ENCODE measurements around the gene SERTM1. TPM values are rescaled to one million over a fixed set of nuclear protein-coding genes. Genes with fewer than 3 reads are reported as not detected.
A peak's percentile ranks its signal among the peaks of the same experiment; 100 is the strongest.

SERTM1 gene
- total RNA-seq, 1 experiment from 2014 or later, result not detected

DNA sequence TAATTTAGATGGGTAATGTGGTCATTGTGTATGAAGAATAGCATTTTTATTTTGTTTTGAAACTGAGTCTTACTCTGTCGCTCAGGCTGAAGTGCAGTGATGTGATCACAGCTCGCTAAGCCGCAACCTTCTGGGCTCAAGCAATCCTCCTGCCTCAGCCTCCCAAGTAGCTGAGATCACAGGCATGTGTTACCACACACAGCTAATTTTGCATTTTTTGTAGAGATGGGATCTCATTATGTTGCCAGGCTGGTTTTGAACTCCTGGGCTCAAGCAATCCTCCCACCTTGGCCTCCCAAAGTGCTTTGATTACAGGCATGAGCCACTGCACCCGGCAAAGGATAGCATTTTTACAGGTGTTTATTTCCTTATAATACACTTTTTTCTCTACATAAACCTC is 36.6 kb downstream of the SERTM1 start:
- DNase-seq (ENCODE audit: low read depth), result no peak

DNA sequence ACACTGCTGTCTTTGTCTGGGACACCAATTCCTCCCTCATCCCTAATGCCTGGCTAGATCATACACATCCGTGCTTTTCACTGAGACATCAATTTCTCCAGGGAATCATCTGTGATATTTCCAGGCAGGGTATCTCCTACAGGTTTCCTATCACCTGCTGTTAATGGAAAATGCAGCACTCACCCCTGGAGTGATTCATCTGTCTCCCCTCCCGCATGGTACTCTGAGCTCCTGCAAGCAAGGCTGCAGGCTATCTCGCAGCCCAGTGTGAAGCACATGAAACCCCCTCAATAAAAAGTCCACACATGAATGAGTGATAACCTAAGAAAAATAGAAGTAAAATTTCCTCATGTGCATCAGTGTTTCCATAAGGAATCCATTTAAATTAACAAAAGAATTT is 38.5 kb downstream of the SERTM1 start:
- DNase-seq (ENCODE audit: low read depth), result no peak

DNA sequence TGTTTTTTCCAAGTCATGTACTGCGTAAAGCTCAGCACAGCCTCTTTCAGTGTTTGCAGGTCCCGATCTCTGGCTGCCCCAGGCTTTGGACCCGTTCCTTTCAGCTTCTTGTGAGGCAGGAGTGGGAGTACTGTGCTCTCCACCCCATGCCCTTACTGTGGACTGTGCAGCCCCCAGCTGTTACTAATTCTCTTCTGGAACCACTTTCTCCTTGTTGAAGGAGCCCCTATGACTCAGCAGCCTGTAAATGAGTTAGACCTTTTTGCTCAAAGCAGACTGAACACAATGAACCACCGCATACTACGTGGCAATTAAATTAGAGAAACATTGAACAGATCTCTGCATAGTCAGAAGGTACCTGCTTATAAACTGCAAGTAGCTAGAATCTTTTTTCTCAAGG is 39.0 kb downstream of the SERTM1 start:
- DNase-seq (ENCODE audit: low read depth), result peak; percentile 46

- DNase-seq (ENCODE audit: low read depth), result no peak
Observed at GRCh38 chr13:36713887-36714286, 40.1 kb downstream of the SERTM1 start.

GRCh38 chr13:36715841-36716240 is 42.0 kb downstream of the SERTM1 start:
- no peak for DNase-seq (ENCODE audit: low read depth)

- no peak for DNase-seq (ENCODE audit: low read depth)
Observed at GRCh38 chr13:36717017-36717416, 43.2 kb downstream of the SERTM1 start.

GRCh38 chr13:36717966-36718545 is 44.2 kb downstream of the SERTM1 start:
- peak; percentile 41 for DNase-seq (ENCODE audit: low read depth)

- DNase-seq (ENCODE audit: low read depth), result no peak
Observed at GRCh38 chr13:36718686-36719085, 44.9 kb downstream of the SERTM1 start.

- no peak for DNase-seq (ENCODE audit: low read depth)
Observed at GRCh38 chr13:36724141-36724540, 50.3 kb downstream of the SERTM1 start.

GRCh38 chr13:36725936-36726335 is 52.1 kb downstream of the SERTM1 start:
- DNase-seq (ENCODE audit: low read depth), result no peak

GRCh38 chr13:36728006-36728405 is 54.2 kb downstream of the SERTM1 start:
- DNase-seq (ENCODE audit: low read depth), result no peak

GRCh38 chr13:36736119-36736726 is 62.4 kb downstream of the SERTM1 start:
- peak; percentile 50 for DNase-seq (ENCODE audit: low read depth)

DNA sequence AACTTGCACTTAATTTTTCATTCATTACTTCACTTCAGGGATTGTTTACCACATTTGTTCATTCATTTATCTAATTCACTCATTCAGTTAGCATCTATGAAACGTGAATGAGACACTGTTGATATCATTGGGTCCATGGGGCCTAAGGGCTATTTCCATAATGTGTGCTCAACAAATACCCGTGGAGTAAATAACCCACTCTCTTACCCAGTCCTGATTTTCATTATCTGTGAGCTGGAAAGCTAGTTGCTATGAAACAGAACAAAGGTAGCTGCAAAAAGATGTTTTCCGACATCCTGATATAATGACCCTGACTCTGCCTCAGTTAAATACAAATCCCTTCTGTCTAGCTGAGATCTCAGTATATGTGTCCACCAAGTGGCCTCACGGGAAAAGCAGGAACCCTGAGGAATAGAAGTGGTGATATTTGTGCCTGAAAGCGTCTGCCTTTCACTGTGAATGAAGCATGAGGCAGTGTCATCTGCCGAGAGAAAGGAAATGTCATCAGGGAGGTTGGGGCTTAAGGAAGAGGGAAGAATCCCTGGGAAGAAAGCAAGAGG is 63.8 kb downstream of the SERTM1 start:
- DNase-seq (ENCODE audit: low read depth), result no peak

- no peak for DNase-seq (ENCODE audit: low read depth)
Observed at GRCh38 chr13:36745436-36745835, 71.6 kb downstream of the SERTM1 start.

DNA sequence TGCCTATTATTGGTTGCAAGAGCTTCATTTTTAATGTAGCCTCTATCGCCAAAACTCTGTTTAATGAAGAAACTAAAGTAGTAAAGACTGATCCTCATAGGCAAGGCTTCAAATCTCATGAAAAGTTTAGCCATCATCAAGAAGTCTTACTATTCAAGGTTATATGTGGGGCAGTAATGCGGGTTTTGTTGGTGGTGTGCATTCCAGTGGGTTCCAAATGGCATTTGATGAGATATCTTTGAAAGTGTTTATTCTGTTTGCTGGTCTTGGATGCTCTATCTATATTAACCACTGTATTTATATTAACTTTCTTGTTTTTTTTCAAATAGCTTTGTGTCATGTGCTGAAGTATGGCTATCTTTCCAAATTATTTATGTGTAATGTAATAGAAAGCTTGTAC is 72.2 kb downstream of the SERTM1 start:
- no peak for DNase-seq (ENCODE audit: low read depth)

Other genes with a start within 250 kb of the SERTM1 start
- gene CCNA1, start 241.5 kb upstream of the SERTM1 start, total RNA-seq (2014; rRNA removed; shearing (Covaris generic)), result 0.96 and 2.9 TPM in 2 replicates
- gene RFXAP, start 145.2 kb downstream of the SERTM1 start, total RNA-seq (2014; rRNA removed; shearing (Covaris generic)), result 0.96 and 1.3 TPM in 2 replicates
- 0.12 TPM in 1 of 2 replicates, not detected in the other for gene SMAD9, start 246.2 kb downstream of the SERTM1 start, total RNA-seq (2014; rRNA removed; shearing (Covaris generic))

Data from RPMI7951 (cell line).